OCI-LY7 (cell line): ENCODE data around the gene ANKRD11. TPM values are rescaled to one million over a fixed set of nuclear protein-coding genes. Genes with fewer than 3 reads are reported as not detected.

ENCODE experiments used
- BruUV-seq: library from RNA; stranded (reverse); fragments of 400-500 nt; replicated peaks from 2 replicates; lab custom pipeline; 2021; lab: Mats Ljungman, UMichigan
- CTCF ChIA-PET: fragments of 300-600 bp; sonication (Branson Sonifier 250); formaldehyde crosslinking; loops from one replicate; lab custom pipeline; 2022; ENCODE audit warnings: antibody characterized with exemption; ENCODE audit not compliant: unreplicated experiment; lab: Charles Lee
- POLR2A ChIA-PET: fragments of 300-600 bp; sonication (Branson Sonifier 250); formaldehyde crosslinking; loops from one replicate; lab custom pipeline; 2022; ENCODE audit warnings: antibody characterized with exemption; lab: Charles Lee
- DNase-seq: peaks from one replicate; pipeline ENCODE4 v3.0.0-alpha.2; 2015; ENCODE audit warnings: low spot score
- H2AFZ ChIP-seq: fragments of 200-600 bp; sonication (generic), shearing (Covaris generic); 2 replicates; pipeline ENCODE4 v1.6.1; 2014; ENCODE audit warnings: mild to moderate bottlenecking, antibody characterized with exemption, low read length, moderate library complexity
- H3K27ac ChIP-seq: fragments of 200-600 bp; sonication (generic); 2 replicates; pipeline ENCODE4 v1.5.1; 2014; ENCODE audit warnings: mixed run types, low read depth, mild to moderate bottlenecking, moderate library complexity, low read length, inconsistent platforms; ENCODE audit not compliant: poor library complexity, severe bottlenecking
- H3K36me3 ChIP-seq: fragments of 200-600 bp; sonication (generic); 2 replicates; pipeline ENCODE4 v1.6.1; 2014; ENCODE audit warnings: mild to moderate bottlenecking, antibody characterized with exemption, low read length, moderate library complexity, mixed read lengths; ENCODE audit not compliant: insufficient read depth
- H3K4me1 ChIP-seq: fragments of 200-600 bp; sonication (generic); 2 replicates; pipeline ENCODE4 v1.5.1; 2014; ENCODE audit warnings: mild to moderate bottlenecking, low read length; ENCODE audit not compliant: insufficient read depth, poor library complexity, severe bottlenecking
- H3K4me2 ChIP-seq: fragments of 200-600 bp; sonication (generic); 2 replicates; pipeline ENCODE4 v1.6.1; 2014; ENCODE audit warnings: mild to moderate bottlenecking, low read length
- H3K4me3 ChIP-seq: fragments of 200-600 bp; sonication (generic); 2 replicates; pipeline ENCODE4 v1.5.1; 2014; ENCODE audit warnings: mild to moderate bottlenecking, low read depth, low read length; ENCODE audit not compliant: poor library complexity, severe bottlenecking
- H3K79me2 ChIP-seq: fragments of 200-600 bp; sonication (generic); 2 replicates; pipeline ENCODE4 v1.6.1; 2016; ENCODE audit warnings: low read depth, mild to moderate bottlenecking, low read length, moderate library complexity, mixed read lengths; ENCODE audit not compliant: insufficient read depth
- H3K9me2 ChIP-seq: fragments of 200-600 bp; sonication (generic); 2 replicates; pipeline ENCODE4 v1.6.1; 2016; ENCODE audit warnings: mild to moderate bottlenecking, low read length, mixed read lengths; ENCODE audit not compliant: insufficient read depth
- H3K9me3 ChIP-seq: fragments of 200-600 bp; sonication (generic); 2 replicates; pipeline ENCODE4 v1.6.1; 2014; ENCODE audit warnings: mild to moderate bottlenecking, mixed run types, low read length, mixed read lengths
- H4K20me1 ChIP-seq: fragments of 200-600 bp; sonication (generic); 2 replicates; pipeline ENCODE4 v1.6.1; 2014; ENCODE audit warnings: mild to moderate bottlenecking, antibody characterized with exemption, low read length, moderate library complexity, mixed read lengths; ENCODE audit not compliant: insufficient read depth
- CTCF ChIP-seq: fragments of 200-600 bp; sonication (generic); conservative IDR thresholded peaks from 2 replicates; pipeline ENCODE4 v1.5.1; 2014; ENCODE audit warnings: mild to moderate bottlenecking, antibody characterized with exemption, low read length, moderate library complexity, mixed read lengths
- EZH2phosphoT487 ChIP-seq: fragments of 200-600 bp; sonication (generic); IDR thresholded peaks from 2 replicates; pipeline ENCODE4 v1.6.1; 2018; ENCODE audit warnings: low read depth, borderline replicate concordance, mild to moderate bottlenecking, mixed run types, antibody characterized with exemption, low read length, moderate library complexity, mixed read lengths
- intact Hi-C: fragments of 100-400 bp; cut with micrococcal nuclease; formaldehyde crosslinking; loops from one replicate; pipeline ENCODE4 v1.10.0; 2022; ENCODE audit not compliant: unreplicated experiment
- total RNA-seq, 2 experiments: library from RNA; depleted of rRNA in 1 of 2; stranded (reverse); fragments of >200 nt in 1 of 2; shearing (Covaris generic) in 1 of 2; gene quantifications; 2 replicates each; pipeline ENCODE4 v1.2.3, GENCODE V29; 2014 to 2022

ANKRD11 gene
- total RNA-seq, 2 experiments from 2014 or later, result 89.1 to 251 TPM

DNA sequence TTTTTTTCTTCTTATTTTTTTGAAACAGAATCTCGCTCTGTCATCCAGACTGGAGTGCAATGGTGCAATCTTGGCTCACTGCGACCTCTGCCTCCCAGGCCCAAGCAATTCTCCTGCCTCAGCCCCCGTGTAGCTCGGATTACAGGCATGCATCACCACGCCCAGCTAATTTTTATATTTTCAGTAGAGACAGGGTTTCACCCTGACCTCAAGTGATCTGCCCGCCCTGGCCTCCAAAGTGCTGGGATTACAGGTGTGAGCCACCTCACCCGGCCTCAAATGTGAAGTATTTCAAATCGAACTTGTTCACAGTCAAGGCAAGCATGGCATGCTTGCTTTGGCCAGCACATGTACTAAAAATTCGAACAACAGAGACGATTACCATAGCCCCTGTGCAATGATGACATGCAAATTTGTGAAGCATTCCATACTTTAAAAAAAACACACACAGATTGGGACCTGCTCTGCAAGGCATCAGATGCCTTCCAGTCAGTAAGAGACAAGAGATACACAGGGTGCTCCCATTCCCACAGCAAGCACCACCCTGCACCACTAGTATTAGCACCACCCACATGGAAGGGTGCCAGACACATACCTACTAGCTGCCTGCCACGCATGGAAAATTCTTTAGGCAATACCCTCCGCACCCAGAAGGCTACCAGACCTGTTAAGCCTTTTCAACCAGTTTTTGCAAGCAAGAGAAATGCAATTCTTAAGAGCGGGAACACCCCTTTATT lies 47.2 kb downstream of the ANKRD11 start:
- Histone ChIP-seq H3K9me3 (no peaks in the 10 kb centered on the region), H3K4me2 (no peak overlapping the region), H3K9me2 (no peaks in the 10 kb centered on the region), H3K27ac (no peak overlapping the region), H3K4me1 (peaks cover 42% of the 10 kb centered on the region), H2AFZ (no peak overlapping the region), H3K4me3 (no peak overlapping the region), H3K36me3 (peaks cover 24% of the 10 kb centered on the region; the same call in 1 of the 2 replicates), H4K20me1 (peaks cover 46% of the 10 kb centered on the region), H3K79me2 (peaks cover 100% of the 10 kb centered on the region)
- ChIA-PET POLR2A (no interaction called here), CTCF (no interaction called here)
- no TSS peak for BruUV-seq
- DNase-seq, result no peak
- intact Hi-C loops, result no loop called here
- TF ChIP-seq CTCF, result no peak
- TF ChIP-seq EZH2phosphoT487, result no peak

DNA sequence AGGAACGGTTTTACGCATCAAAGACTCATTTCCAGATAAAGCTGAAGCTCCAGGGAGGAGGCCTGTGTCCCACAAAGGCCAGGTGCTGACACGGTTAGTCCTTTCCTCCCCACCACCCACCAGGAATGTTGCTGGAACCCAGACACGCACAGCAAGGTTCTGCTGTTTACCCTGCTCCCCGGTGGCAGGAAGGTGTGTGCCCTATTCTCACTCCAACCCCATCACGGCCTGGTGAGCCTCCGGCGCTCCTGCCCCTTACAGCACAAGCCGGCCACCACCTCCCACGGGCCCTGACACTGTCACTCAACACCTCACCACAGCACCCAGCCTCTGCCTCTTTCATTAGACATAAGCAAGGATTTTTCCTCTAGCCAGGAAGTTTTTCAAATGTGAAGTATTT lies 47.8 kb downstream of the ANKRD11 start:
- TF ChIP-seq EZH2phosphoT487, result no peak
- intact Hi-C loops, result no loop called here
- Histone ChIP-seq H2AFZ (no peak overlapping the region), H3K4me3 (no peak overlapping the region), H3K79me2 (peaks cover 100% of the 10 kb centered on the region), H3K36me3 (peaks cover 30% of the 10 kb centered on the region), H3K9me3 (no peaks in the 10 kb centered on the region), H3K4me1 (peaks cover 42% of the 10 kb centered on the region), H3K9me2 (no peaks in the 10 kb centered on the region), H3K27ac (no peak overlapping the region), H3K4me2 (no peak overlapping the region), H4K20me1 (peaks cover 45% of the 10 kb centered on the region)
- BruUV-seq, result TSS peak; percentile 6
- ChIA-PET CTCF (no interaction called here), POLR2A (no interaction called here)
- no peak for DNase-seq

- no peaks in the 10 kb centered on the region for H3K9me3 ChIP-seq
- H3K9me2 ChIP-seq, result no peaks in the 10 kb centered on the region
- peaks cover 59% of the 10 kb centered on the region for H3K36me3 ChIP-seq
- no peak overlapping the region for H2AFZ ChIP-seq
- intact Hi-C loops, result no loop called here
- H4K20me1 ChIP-seq, result peaks cover 36% of the 10 kb centered on the region
- no peak for DNase-seq
- no peak overlapping the region for H3K4me3 ChIP-seq
- peaks cover 16% of the 10 kb centered on the region for H3K4me1 ChIP-seq
- TF ChIP-seq CTCF, result no peak
- no peak for TF ChIP-seq EZH2phosphoT487
- no TSS peak for BruUV-seq
- ChIA-PET CTCF (no interaction called here), POLR2A (interaction anchor here (0.9 kb wide), 1 partner anchor 49 kb away, joined by 3 read pairs; no protein-coding TSS in a partner anchor)
- peaks cover 100% of the 10 kb centered on the region for H3K79me2 ChIP-seq
- H3K27ac ChIP-seq, result no peak overlapping the region
- H3K4me2 ChIP-seq, result no peak overlapping the region
These were observed 50.7 kb downstream of the ANKRD11 start for GRCh38 chr16:89439659-89440058.
